Myocyte (in vitro differentiated cells): ENCODE results near the gene ETFA. TPM values are rescaled to one million over a fixed set of nuclear protein-coding genes. Genes with fewer than 3 reads are reported as not detected.

Experiments used
- DNase-seq: peaks from one replicate; pipeline ENCODE4 v3.0.0-alpha.2; 2012; ENCODE audit warnings: low read depth
- total RNA-seq: library from RNA; depleted of rRNA; stranded (reverse); fragments of >200 nt; gene quantifications from 2 replicates; pipeline ENCODE4 v1.2.3, GENCODE V29; 2014

ETFA gene
- total RNA-seq, 1 donor from 2014 or later = 144 TPM

DNA sequence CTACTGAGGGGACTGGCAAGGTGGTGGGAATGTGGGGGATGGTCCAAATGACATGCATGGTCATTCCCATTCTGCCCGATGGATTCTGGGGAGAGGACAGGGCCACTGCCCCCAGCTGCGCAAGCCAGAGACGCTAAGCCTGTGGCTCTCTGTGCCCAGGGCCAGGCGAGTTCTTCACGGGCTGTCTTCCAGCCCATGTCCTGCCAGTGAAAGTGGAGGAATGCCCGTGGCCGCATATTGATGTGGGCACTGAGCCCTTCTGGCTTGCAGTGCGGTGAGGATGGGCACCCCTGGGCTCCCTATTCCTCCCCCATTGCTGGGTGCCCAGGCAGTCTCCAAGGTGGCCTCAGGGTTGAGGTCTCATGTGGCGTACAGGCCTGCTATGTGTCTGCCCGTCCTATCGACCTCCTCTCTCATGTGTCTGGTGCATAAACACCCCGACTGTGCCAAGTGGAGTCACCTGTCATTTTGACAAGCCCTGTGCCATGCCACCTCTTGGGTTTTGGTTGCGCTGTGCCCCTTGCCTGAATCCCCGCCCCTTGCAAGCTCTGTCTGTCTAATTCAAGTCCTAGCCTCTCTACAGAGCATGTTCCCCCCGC lies 134.7 kb downstream of the ETFA start:
- DNase-seq = no peak

DNA sequence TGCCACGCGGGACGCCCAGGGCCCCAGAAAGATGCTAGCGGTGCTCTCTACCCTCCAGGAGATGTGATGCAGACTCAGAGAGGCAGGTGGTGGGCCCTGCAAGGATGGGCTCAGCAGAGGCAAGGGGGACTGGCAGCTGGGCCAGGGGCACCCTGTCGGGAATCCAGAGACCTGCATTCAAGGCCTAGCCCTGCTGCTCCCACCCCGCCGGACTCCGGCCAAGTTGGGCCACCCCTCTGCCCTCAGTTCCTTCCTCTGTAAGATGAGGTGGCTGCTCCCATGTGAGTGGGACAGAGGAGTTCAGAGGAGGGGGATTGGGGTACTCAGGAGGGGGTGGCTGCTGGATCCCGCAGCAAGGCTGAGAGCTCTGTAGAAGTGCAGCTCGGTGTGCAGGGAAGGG lies 135.2 kb downstream of the ETFA start:
- no peak for DNase-seq

DNA sequence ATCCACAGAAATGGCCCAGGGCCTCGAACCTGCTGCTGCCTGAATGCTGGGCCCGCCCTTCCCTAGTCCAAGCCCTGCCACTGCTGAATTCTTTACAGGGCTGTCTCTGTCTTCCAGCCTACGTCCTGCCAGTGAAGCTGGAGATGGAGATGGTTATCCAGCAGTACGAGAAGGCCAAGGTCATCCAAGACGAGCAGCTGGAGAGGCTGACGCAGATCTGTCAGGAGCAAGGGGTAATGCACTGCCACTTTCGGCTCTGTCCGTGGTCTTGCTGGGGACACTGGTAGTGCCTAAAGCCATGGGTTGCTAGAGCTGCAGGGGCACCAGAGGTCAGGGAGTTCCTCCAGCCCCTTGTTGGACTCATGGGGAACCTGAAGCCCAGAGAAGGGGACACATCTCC lies 135.8 kb downstream of the ETFA start:
- no peak for DNase-seq

DNA sequence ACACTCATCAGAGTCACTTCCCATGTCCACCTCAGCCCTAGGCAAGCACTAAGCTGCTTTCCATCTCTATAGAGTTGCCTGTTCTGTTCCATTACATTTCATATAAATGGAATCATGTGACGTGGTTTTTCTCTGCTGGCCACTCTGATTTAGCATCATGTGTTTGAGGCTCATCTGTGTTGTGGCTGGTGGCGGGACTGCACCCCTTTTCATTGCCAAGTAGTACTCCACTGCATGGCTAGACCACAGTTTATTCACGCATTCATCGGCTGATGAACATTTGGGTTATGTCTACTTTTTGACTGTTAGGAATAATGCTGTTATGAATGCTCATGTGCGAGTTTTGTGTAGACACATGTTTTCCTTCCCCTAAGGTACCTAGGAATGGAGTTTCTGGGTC lies 136.6 kb downstream of the ETFA start:
- no peak for DNase-seq

DNA sequence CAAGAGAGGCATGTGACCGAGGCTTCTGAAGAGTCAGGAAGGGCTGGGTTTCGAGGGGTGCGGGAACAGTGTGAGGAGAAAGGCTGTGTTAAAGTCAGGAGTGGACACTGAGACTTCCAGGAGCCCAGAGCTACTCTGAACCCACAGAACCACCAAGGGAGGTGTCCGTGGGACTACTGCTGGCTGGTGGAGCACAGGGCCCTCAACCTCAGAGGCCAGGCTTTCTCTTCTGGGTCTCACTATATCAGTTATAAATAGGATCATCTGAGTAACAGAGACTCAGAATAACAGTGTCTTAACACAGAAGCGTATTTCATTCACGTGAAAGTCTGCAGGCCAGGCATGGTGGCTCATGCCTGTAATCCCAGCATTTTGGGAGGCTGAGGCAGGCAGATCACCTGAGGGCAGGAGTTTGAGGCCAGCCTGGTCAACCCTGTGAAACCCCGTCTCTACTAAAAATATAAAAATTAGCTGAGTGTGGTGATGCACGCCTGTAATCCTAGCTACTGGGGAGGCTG lies 137.9 kb downstream of the ETFA start:
- DNase-seq = peak; percentile 40

DNA sequence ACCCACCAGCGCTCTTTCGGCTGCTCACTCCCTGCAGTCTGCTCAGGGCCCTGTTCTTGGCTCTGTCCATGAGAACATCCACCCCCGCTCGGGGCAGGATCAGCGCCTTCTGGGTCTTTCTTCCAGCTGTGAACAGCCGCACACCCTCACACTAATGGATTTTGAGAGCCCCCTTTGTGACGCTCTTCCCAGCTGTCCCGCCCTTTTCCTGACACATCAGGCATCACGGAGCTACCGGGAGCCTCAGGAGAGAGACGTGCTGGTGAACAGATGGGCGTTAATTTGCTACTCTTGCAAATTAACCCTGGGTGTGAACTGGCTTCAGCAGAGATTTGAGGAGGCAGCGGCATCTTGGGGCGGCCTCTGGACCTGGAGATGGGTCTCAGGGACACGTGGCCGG lies 138.5 kb downstream of the ETFA start:
- DNase-seq = no peak

DNA sequence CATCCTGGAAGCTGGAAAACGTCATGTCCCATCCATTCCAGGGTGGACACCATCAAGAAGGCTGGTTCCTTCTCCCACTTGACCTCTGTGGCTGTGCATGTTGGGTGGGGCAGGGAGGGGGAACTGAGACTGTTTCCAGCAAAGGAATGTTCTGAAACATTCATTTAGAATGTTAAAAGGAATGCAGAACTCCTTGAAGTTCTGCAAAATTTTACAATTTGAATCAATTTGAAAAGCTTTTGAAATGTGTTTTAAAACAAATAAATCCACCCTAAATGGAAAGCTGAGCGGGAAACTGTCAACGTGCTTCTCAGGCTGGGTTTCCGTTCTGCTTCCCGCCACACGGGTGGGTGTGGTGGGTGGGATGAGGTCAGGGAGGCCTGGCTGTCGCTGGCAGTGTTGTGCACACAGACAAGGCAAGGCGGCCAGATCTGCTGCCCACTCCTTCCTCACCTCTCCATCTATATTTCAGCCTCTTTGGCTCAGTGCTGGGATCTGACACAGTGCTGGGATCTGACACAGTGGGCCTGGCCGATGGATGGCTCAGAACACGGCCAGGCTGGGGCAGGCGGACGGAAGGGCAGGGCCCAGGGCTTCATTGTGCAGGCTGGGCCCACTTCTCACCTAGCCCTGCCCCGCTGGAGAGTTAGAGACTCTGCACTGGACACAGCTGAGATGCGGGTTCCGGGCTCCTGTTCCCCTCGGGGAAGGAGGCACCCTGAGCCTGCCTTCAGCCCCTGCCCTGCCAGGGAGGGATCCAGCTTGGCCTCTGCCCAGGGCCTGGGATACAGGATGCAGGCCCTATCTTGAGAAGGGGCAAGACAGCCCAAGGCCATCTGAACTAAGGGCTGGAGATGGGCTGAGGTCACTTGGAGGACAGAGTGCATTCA lies 141.1 kb downstream of the ETFA start:
- DNase-seq = no peak

DNA sequence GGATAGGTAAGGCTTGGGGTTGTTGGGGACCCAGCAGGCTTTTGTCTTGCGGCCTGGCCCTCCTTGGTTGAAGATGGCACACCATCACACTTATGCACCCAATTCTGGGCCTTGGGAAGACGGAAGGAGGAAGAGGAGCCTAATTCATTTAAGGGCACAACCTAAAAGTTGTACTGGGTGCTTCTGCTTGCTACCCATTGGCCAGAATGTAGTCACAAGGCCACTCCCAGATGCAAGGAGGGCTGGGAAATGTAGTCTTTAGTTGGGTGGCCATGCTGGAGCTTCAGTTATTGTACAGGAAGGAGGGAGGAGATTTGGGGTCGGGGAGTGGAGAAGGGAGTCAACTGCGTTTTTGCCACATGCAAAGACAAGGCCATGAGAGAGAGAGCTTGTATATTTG lies 142.3 kb downstream of the ETFA start:
- DNase-seq = peak; percentile 38

DNA sequence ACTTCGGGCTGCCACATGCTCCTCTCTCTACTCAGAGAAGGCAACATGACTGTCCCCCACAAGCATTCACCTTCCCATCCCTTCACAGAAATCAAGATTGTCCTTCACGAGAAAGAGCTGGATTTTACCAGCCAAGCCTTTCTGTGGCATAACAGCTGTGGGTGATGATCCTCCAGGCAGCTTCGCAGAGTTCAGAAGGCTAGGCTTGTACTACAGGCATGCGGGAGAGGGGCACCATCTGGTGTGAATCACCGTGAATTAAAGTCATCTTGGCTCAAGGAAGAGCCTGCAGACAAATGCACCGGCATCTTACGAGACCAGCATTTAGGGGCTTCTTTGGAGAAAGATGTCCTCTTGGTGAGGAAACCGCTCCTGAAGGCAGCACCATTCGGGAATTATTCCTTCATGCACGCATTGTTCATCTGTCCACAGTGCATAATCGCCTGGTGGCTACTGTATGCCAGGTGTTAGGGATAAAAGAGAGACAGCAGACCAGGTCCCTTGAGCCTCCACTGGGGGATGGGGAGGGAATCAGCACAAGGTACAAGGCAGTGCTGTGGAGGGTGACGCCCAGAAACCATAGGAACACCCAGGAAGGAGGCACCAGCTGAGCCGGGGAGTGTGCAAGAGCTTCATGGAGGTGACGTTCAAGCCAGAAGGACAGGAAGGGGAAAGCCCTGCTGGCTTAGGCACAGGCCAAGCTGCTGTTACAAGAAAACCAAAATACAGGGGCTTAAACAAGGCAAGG lies 142.9 kb downstream of the ETFA start:
- DNase-seq = peak; percentile 80

DNA sequence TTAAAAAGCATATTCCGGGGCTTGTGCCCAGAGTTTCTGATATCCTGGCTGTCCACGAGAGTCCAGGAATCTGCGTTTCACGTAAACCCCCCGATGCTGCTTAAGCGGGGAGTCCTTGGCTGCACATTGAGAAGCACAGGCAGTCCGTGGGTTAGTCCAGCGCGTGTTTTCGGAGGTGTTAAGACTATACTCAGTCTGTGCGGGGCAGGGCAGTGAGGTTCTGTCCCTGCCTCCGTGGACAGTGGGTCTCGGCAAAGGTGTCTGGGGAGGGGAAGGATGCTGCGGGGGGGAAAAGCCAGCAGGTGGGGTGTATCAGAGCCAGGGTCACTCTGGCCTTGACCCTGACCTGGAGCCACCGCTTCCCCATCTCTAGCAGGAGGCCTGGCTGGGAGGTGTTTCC lies 145.3 kb downstream of the ETFA start:
- DNase-seq = no peak

Other genes starting within 250 kb of the ETFA start
- gene ISL2, start 25.3 kb upstream of the ETFA start, total RNA-seq = 3.9 and 5.3 TPM in 2 replicates